ENCODE data around the gene ACTA2. TPM values are rescaled to one million over a fixed set of nuclear protein-coding genes. Genes with fewer than 3 reads are reported as not detected.

Gene ACTA2
- total and polyA plus RNA-seq, 9 donors = 154 to 5,219 (median 777) TPM

GRCh38 chr10:88968391-88968790 lies 15.8 kb upstream of the ACTA2 start:
- no peak overlapping the region for H3K4me3 ChIP-seq
- no peak for TF ChIP-seq CTCF (IDR thresholded peaks at IDR 0.05)
- TF ChIP-seq EP300 (IDR thresholded peaks at IDR 0.05) = no peak
- TF ChIP-seq POLR2A (IDR thresholded peaks at IDR 0.05) = no peak
- H3K4me1 ChIP-seq (ENCODE audit: insufficient read depth) = peaks cover 16% of the 10 kb centered on the region
- no peaks in the 10 kb centered on the region for H3K27me3 ChIP-seq
- no peak for DNase-seq
- 6 to 19% (median 13%) methylated on average over 2 of the region's 2 CpGs for WGBS, 3 donors
- intact Hi-C loops (cut with DNase I) = no loop called here
- no peaks in the 10 kb centered on the region for H3K9me3 ChIP-seq
- peak overlapping the region in 1 of 2 donors; percentile 5 for H3K27ac ChIP-seq
- no peaks in the 10 kb centered on the region for H3K36me3 ChIP-seq

- no peak overlapping the region for H3K4me3 ChIP-seq
- no peaks in the 10 kb centered on the region for H3K9me3 ChIP-seq
- 35 to 44% (median 39%) methylated on average over 3 of the region's 3 CpGs for WGBS, 3 donors
- DNase-seq = peak; percentile 36 to 69 (median 60)
- H3K27me3 ChIP-seq = no peaks in the 10 kb centered on the region
- peaks cover 13% of the 10 kb centered on the region for H3K4me1 ChIP-seq (ENCODE audit: insufficient read depth)
- intact Hi-C loops (cut with DNase I) = no loop called here
- TF ChIP-seq POLR2A (IDR thresholded peaks at IDR 0.05) (no peak), EP300 (IDR thresholded peaks at IDR 0.05) (no peak), CTCF (IDR thresholded peaks at IDR 0.05) (no peak)
- H3K36me3 ChIP-seq = no peaks in the 10 kb centered on the region
- peak overlapping the region in 1 of 2 donors; percentile 38 for H3K27ac ChIP-seq
Measured at GRCh38 chr10:88966797-88967196, 14.2 kb upstream of the ACTA2 start.

GRCh38 chr10:88964869-88965415 lies 12.4 kb upstream of the ACTA2 start:
- intact Hi-C loops (cut with DNase I) = no loop called here
- TF ChIP-seq EP300 (IDR thresholded peaks at IDR 0.05) = no peak
- TF ChIP-seq CTCF (IDR thresholded peaks at IDR 0.05) = no peak
- TF ChIP-seq POLR2A (IDR thresholded peaks at IDR 0.05) = no peak
- no peak overlapping the region for H3K27ac ChIP-seq
- WGBS, 3 donors = 31 to 43% (median 38%) methylated on average over 3 of the region's 3 CpGs
- no peaks in the 10 kb centered on the region for H3K27me3 ChIP-seq
- no peaks in the 10 kb centered on the region for H3K36me3 ChIP-seq
- H3K9me3 ChIP-seq = no peaks in the 10 kb centered on the region
- H3K4me3 ChIP-seq = no peak overlapping the region
- H3K4me1 ChIP-seq (ENCODE audit: insufficient read depth) = peaks cover 10% of the 10 kb centered on the region
- no peak for DNase-seq

- Histone ChIP-seq H3K36me3 (no peaks in the 10 kb centered on the region), H3K4me1 (ENCODE audit: insufficient read depth) (peaks cover 10% of the 10 kb centered on the region), H3K27ac (no peak overlapping the region), H3K9me3 (no peaks in the 10 kb centered on the region), H3K4me3 (no peak overlapping the region), H3K27me3 (no peaks in the 10 kb centered on the region)
- DNase-seq = no peak
- no peak for TF ChIP-seq EP300 (IDR thresholded peaks at IDR 0.05)
- no peak for TF ChIP-seq CTCF (IDR thresholded peaks at IDR 0.05)
- no peak for TF ChIP-seq POLR2A (IDR thresholded peaks at IDR 0.05)
- 64 to 76% (median 75%) methylated on average over 1 of the region's 1 CpG for WGBS, 3 donors
- intact Hi-C loops (cut with DNase I) = no loop called here
Measured at GRCh38 chr10:88964360-88964759, 11.8 kb upstream of the ACTA2 start.
